NAMALWA (cell line): ENCODE data around the gene RELCH.

Experiments used
- DNase-seq: peaks from one replicate; pipeline ENCODE4 v3.0.0-alpha.2; 2015; ENCODE audit warnings: low spot score

The RELCH gene

DNA sequence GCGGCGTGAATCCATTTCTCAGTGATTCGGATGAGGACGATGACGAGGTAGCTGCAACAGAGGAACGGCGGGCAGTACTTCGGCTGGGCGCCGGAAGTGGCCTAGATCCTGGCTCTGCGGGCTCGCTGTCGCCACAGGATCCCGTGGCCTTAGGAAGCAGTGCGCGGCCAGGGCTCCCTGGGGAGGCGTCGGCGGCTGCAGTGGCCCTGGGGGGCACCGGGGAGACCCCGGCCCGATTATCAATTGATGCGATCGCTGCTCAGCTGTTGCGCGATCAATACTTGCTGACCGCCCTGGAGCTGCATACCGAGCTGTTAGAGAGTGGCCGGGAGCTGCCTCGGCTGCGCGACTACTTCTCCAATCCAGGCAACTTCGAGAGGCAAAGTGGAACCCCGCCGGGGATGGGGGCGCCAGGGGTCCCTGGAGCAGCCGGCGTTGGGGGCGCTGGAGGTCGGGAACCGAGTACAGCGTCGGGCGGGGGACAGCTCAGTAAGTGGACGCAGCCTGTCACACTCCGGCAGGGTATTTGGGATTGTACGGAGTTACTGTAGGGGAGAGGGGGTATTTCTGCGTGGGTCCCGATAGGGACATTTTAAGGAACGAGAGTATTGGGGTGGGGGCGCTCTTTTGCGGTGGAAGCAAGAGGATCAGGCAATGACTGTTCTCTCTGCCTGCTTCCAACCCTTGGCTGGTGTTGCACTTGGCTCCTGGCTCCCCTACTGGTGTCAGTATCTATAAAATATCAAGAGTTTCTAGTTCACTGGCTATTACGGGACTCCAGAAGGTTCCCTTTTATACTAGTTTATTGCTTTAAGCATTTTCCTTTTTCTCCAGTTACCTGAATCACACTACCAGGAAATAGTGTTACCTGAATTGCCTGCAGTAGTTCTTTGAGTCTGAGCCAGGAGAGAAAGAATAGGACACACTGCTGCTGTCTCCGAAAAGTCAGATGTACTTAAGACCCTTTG lies 772 bp downstream of the RELCH start:
- DNase-seq, result peak; percentile 75

DNA sequence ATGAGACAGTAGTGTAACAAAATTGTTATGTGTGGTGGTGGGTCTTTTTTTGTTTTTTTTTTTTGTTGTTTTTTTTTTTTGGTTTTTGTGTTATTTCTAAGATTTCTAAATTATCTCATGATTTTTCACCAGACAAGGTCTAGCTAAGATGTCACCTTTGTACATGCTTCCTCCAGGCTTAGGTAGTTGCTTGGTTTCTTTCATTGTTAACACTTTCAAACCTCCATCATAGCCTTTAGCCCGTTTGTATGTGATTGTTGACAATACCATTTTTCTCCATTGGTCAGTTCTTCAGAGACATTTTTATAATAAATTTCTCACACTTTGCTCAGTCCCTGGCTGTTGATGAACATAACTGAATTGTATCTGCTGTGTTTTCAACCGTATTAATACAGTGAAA lies 2.2 kb downstream of the RELCH start:
- peak; percentile 12 for DNase-seq

DNA sequence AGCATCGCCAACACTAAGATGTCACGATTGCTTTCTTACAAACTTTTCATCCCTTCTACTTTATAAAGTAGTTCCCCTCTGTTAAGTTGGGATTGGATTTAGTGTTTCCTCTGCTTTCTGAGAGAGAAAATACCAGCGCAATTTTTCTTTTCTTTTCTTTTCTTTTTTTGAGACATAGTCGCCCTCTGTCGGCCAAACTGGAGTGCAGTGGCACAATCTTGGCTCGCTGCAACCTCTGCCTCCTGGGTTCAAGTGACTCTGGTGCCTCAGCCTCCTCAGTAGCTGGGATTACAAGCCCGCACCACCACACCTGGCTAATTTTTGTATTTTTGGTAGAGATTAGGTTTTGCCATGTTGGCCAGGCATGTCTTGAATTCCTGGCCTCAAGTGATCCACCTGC lies 9.0 kb downstream of the RELCH start:
- peak; percentile 14 for DNase-seq

DNA sequence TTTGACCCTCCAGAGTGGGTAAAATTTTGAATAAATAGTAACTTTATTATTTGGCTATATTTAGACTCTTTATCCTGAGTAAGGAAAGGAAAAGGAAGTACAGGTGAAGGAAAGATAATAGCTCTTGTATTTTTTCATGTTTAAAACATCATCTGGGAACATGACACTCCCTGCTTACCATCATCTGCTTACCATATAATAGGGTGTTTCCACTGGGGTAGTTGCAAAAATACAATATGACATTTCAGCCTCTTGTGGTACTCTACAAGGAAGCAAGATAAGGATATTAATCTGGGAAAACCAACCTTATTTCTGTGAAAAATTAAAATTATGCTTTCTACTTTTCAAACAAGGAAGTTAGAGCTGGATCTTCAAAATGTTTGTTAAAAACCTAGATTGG lies 9.9 kb downstream of the RELCH start:
- no peak for DNase-seq

DNA sequence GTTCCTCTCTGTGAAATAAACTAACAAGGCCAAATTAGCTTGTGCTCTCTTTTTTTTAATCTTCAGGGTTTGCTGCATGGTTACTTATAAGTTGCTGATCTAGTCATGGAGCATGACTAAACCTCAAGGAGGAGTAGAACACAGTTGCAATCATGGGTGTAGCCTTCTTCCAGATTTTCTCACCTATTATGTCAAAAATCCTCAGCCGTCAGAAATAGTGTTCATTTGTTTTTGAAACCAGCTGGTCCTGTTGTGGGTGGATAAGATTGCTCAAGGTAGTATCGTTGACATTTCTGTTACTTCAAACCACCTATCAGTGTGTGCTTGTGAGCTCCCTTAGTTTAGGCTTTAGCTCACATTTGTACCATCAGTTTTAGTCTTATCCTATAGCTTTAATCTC lies 11.2 kb downstream of the RELCH start:
- DNase-seq, result no peak

DNA sequence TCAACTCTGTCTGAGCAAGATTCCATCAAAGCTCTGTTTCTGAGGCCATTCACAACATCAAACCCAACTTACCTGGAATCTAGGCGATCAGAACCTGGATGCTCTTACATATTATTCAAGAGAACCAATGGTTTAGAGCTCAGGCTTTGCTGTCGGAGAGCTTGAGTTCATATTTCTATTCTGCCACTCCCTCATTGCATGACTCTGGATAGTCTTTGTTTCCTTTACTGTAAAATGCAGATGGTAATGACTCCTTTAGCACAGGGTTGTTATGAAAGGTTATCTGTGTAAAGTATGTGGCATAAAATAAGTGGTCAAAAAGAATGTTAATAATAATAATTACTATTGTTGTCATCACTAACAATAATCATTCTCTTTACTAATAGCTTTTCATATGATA lies 12.6 kb downstream of the RELCH start:
- no peak for DNase-seq

DNA sequence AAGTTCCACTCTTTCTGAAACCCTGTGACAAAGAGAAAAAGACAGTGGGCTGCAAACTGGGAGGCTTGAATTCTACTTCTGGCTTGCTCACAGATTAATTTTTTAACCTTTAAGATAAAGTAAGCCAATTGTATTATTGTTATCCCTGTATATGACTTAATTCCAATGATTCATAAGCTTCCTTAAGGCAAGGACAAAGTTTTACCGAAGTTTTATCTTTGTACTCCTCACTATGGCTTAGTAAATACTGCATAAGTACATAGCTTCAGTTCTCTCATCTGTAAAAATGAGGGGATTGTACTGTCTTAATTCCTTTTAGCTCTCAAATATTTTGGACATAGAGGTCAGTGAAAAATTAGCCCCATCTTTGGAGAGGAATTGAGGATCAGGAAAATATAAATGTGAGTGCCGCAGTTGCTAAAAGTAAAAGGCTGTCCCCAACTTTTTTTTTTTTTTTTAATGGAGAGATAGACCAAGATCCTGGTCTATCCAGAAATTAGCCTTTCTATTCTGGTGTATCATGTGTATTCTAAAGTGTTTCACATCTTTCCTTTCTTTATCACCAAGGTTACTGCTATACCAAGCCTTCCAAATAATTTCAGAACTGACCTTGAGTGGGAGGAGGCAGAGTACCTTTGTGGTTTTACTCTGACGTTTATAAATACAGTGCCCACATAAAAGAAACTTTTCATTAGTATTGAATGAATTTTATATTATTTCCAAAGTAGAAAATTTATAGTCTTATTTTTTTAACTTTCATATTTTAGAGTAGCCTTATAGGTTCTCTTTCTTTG lies 13.3 kb downstream of the RELCH start:
- DNase-seq, result no peak

DNA sequence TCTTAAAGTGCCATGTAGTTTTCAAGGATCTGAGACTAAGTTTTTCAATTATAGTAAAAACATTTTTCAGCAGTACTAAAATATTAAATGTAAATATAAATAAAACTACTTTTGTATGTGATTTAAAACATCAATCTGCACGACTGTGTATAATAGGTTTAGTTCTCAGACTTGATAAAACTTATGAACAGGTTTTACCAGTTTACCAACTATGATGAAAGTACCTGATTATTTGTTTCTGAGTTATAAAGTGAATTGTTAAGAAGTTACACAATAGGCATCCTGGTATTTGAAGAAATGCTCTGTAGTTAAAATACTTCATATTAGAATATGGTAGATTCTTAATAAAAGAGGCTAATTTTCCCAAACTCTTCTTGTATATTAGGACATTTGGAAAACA lies 14.8 kb downstream of the RELCH start:
- DNase-seq, result no peak

DNA sequence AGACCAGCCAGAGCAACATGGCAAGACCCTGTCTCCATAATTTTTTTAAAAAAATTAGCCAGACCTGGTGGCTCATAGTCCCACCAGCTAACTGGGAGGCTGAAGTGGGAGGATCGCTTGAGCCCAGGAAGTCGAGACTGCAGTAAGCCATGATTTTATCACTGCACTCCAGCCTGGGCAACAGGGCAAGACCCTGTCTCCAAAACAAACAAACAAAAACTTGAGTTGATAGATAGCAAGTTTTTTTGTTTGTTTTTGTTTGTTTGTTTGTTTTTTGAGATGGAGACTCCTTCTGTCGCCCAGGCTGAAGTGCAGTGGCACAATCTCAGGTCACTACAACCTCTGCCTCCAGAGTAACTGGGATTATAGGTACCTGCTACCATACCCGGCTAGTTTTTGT lies 18.8 kb downstream of the RELCH start:
- no peak for DNase-seq

DNA sequence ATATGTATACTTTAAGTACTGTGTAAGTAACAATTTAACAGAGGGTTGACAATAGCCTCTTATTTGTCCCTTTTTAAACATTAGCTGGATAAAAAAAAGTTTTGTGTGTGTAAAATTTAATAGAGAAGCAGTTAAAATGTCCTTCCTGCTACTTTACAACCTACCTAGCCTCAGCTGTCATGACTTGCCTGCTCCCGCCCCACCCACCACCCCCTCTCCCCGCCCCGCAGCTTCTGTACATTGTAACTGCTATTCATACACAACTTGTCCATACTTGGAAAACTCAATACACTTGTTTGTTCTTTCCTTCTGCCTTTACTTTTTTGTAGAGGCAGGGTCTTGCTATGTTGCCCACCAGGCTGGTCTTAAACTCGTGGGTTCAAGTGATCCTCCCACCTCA lies 19.5 kb downstream of the RELCH start:
- DNase-seq, result no peak

DNA sequence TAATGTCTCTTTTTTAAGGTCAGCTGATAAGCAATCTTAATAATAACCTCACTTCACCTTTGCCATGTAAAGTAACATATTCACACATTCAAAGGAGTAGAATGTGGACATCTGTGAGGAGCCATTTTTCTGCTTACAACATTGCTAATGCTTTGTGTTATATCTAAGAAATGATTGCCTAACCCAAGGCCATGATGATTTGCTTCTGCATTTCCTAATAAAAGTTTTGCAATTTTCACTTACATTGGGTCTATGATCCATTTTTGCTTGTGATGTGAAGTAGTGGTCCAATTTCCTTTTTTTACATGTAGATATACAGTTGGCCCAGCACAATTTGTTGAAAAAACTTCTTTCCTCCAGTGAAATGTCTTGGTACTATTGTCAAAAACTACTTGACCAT lies 22.0 kb downstream of the RELCH start:
- no peak for DNase-seq

DNA sequence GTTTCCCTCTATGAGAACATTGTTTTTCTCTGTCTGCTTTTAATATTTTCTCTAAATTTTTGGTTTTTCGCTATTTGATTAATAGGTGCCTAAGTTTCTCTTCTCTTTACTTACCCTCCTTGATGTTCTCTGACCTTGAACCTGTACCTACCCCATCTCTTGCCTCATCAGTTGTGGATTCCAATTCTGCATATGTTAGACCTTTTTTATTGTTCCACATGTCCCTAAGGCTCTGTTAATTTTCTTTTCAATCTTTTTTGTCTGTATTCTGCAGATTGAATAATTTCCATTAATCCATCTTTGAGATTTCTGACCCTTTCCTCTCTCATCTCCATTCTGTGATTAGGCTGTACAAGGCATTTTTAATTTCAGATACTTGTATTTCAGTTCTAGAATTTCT lies 23.1 kb downstream of the RELCH start:
- no peak for DNase-seq

DNA sequence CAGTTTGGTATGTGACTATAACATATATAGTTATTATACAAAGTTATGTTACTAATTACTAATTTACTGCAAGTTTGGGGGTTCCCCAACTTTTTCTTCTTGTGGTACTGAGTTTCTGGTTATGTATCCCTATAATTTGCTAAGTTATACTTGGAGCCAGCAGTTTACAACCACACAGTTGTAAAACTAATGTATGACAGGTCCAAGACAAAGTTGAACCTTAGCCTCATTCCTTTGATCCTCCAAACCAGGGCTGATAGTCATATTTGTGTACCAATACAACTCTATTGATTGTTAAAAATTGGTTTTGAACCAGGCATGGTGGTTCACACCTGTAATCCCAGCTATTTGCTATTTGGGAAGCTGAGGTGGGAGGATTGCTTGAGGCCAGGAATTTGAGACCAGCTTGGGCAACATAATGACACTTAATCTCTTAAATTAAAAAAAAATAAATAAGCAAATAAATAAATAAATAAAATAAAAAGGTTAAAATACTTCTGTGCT lies 24.3 kb downstream of the RELCH start:
- no peak for DNase-seq

DNA sequence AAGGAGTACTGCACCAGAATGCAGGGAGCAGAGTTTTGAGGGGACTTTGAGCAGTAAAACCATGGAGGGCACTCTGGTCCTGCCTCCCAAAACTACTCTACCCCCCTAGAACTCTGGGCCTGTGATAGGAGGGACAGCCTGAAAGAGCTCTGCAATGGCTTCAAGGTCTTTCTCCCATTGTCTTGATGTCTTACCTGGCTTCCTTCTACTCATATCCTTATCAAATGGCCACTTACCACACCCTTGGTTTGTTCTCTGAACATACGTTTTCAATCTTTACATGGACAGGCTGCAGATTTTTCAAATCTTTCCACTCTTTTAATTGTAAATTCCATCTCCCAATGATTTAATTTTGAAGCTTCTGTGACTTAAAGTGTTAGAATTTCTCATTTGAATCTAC lies 27.7 kb downstream of the RELCH start:
- DNase-seq, result no peak

DNA sequence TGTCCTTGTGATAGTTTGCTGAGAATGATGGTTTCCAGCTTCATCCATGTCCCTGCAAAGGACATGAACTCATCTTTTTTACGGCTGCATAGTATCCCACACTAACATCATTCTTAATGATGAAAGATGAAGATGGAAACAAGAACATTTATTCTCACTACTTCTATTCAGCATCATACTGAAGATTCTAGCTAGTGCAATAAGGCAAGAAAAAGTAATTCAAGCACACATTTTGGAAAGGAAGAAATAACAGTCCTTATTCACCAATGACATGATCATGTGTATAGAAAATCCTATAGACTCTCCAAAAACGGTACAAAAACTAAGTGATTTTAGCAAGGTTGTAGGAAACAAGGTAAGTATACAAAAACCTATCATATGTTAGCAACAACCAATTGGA lies 37.2 kb downstream of the RELCH start:
- no peak for DNase-seq

DNA sequence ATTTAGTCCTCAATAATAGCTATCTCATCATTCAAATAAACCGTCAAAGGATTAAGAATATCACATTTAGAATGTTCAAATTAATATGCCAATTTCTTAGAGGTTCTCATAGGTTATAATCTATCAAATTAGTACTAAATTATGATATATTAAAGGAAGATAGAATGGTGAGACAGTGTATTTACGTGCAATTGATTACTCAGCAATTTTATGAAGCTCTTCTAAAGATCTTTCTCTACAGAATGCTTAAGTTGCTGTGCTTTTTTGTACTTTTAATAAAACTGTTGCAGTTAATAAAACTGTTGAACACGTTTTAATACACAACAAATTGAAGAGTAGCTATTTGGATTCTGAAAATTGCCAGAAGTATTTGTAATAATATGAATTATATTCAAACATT lies 39.0 kb downstream of the RELCH start:
- no peak for DNase-seq

DNA sequence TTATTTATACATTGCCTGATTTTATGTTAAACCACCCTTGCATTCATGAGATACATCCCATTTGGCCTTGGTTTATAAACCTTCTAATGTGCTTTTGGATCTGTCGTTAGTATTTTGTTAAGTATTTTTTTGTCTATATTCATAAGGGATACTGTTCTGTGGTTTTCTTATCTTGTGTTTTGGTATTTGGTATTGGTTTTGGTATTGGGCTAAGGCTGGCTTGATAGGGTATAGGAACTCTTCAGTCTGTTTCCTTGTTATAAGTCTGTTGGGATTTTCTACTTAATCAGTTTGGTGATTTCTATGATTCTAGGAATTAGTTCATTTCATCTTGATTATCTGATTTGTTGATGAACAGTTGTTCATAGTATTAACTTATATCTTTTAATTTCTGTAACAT lies 49.2 kb downstream of the RELCH start:
- DNase-seq, result no peak

DNA sequence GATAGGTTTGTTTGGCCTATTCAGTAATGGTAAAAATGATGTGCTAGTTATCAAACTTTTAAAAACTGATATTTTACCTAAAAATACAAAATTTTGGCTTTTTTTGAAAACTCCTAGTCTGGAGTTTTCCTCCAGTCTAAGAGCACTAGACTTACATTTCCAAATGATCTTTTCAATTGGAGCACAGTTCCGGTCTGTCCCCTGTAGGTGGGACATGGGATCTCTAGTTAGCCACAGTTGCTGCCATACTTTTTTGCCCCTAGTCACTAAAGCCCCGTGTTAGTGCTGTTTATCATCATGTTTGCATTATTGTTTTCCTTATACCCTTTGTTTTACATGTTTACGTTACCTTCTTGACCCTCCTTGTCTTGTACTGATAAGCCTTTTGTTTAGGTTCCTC lies 52.4 kb downstream of the RELCH start:
- no peak for DNase-seq

DNA sequence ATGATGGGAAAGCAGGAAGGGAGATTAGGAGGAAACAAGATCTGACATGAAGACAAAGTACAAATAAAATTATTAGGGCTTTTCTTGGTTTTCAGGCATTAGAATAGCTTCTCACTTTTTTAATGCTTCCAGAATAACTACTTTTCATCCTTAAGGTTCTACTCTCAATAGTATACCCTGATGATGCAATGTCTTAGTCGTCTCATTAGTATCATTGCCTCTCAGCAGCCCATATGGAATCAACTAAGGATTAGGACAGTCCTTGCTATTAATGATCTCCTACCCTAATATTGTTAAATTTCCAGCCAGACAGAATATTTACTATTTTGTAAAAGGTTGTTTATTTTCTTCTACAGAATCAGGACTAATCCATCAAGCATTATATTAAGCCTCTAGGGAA lies 55.9 kb downstream of the RELCH start:
- DNase-seq, result no peak

DNA sequence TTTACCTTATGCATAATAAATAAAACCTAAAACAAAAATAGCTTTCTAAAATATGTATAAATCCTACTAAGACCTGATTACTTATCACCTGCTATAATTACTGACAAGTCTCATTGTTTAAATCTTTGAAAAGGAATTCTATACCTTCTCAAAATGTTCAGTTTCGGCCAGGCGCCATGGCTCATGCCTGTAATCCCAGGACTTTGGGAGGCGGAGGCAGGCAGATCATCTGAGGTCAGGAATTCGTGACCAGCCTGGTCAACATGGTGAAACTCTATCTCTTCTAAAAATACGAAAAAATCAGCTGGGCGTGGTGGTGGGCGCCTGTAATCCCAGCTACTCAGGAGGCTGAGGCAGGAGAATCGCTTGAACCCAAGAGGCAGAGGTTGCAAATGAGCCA lies 58.1 kb downstream of the RELCH start:
- no peak for DNase-seq

DNA sequence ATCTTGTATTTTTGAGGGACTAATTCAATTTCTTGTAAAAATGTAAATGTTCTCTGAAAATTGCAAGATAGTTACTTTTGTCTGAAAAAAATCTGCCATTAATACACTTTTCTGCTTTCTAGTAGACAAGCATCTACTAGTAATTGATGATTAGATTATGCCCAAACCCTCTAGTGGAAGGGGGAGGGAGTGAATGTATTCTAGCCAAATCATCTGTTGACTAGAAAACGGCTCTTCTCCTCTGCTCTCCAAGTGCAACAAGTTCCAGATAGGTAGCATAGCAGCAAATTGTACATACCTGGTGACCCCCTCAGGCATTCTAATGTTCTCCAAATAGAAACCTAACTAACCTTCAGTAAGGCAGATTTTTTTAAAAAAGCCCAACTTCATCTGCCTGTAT lies 58.6 kb downstream of the RELCH start:
- peak; percentile 29 for DNase-seq

DNA sequence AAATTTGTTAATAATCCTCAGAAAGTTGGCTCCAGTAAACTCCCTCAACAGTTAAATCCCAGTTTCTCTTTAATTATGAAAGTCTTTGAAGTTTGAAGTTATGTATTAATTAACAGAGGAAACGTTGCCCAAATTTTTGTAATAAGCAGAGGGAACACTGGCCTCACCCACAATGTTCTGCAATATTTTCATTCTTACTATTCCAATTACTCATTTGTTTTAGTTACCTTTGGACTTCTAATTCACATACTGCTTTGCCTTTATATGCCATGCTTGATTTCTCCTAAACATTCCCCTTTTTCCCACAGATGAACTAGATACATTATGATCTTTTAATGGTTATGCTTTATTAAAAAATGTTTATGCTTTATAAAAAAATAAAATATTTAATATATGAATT lies 61.3 kb downstream of the RELCH start:
- no peak for DNase-seq

DNA sequence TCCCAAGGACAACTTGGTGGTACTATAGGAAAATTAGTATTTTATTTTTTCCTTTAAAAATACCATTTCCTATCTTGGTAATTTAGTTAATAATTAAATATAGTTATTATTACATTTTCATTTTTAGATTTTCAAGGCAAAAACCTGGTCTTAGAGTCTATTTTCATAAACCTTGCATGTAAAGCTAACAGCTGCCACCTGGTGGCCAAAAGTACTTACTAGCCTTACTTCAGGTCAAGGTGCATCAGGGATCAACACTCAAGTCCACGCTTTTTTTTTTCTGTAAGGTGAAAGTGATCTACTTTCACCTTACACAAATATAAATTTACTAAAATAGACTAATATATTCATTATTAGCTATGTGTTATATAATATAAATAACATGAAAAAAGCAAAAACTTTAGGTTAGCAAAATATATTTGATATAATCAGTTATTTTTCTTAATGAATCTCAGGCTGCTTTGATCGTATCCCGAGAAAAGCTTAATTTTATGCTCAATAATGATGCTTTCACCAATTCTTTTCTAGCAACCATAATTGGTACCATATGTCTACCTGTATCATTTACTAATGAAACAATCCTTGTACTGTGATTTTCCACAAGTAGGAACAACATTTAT lies 62.5 kb downstream of the RELCH start:
- DNase-seq, result peak; percentile 85
